ENCODE results near the gene GLRX5. TPM values are rescaled to one million over a fixed set of nuclear protein-coding genes. Genes with fewer than 3 reads are reported as not detected.

The GLRX5 gene
- total RNA-seq = 36.1 and 56.8 TPM in 2 replicates

GRCh38 chr14:95534299-95535225 is at the start of gene GLRX5:
TSS of gene GLRX5 (plus strand) at chr14:95535050. CDS start at chr14:95535090, 40 bp downstream.

GRCh38 chr14:95516554-95517181 is 18.2 kb upstream of the GLRX5 start, which contains the start of gene SYNE3:
TSS of gene SYNE3 (minus strand) at chr14:95516650. CDS start at chr14:95475821, 40,829 bp downstream.

Other genes with a start within 250 kb of the GLRX5 start
- 0.22 and 0.50 TPM in 2 replicates for gene CLMN, start 215.1 kb upstream of the GLRX5 start, total RNA-seq
- gene SYNE3, start 18.4 kb upstream of the GLRX5 start, total RNA-seq = 12.9 and 18.0 TPM in 2 replicates
- not detected in 2 replicates for gene TCL1B, start 151.4 kb downstream of the GLRX5 start, total RNA-seq
- 0.12 TPM in 1 of 2 replicates, not detected in the other for gene TCL1A, start 179.1 kb downstream of the GLRX5 start, total RNA-seq